H4 (cell line): ENCODE measurements around the gene PTPN22. TPM values are rescaled to one million over a fixed set of nuclear protein-coding genes. Genes with fewer than 3 reads are reported as not detected.
A peak's percentile ranks its signal among the peaks of the same experiment; 100 is the strongest.

Experiments used
- DNase-seq: peaks from one replicate; pipeline ENCODE4 v3.0.0-alpha.2; 2015; ENCODE audit warnings: low spot score
- total RNA-seq: library from RNA; depleted of rRNA; stranded (reverse); fragments of >200 nt; shearing (Covaris generic); gene quantifications from 2 replicates; pipeline ENCODE4 v1.2.3, GENCODE V29; 2014; rRNA removed

Gene PTPN22
- 0.62 and 0.68 TPM in 2 replicates for total RNA-seq

GRCh38 chr1:113871597-113872113, at the start of gene PTPN22:
TSS of gene PTPN22 (minus strand) at chr1:113871712.
- peak; percentile 84 for DNase-seq

DNA sequence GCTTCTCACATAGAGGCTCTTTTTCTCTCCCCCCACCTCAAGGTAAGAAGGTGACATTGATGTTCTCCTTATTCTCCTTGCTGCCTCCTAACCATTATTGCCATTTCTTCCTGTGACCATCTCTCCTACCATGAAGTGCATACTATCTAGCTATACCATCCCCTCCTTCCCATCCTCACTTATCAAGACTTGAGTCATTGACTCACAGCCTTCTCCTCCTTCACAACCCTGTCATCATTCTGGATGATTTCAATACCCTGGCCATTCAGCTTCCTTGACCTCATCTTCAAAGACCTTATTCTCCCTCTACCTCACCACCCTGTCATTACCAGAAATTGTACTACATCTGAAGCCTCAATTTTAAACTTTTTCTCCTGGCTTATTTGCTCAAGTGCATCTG, 46.7 kb upstream of the PTPN22 start:
- no peak for DNase-seq

- no peak for DNase-seq
Measured at GRCh38 chr1:113917400-113918082, 46.0 kb upstream of the PTPN22 start.

DNA sequence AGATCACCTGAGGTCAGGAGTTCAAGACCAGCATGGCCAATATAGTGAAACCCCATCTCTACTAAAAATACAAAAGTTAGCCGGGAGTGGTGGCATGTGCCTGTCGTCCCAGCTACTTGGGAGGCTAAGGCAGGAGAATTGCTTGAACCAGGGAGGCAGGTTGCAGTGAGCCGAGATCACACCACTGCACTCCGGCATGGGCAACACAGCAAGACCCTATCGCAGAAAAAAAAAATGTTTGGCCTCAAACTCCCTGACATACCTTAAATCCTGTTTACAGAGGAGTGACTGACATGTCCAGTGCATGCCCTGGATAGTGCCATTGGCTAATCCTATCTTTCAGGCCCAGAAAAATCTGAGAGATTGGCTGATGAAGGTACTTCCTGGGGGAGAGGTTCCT, 45.5 kb upstream of the PTPN22 start:
- DNase-seq: no peak

- DNase-seq: no peak
Measured at GRCh38 chr1:113913887-113914664, 42.6 kb upstream of the PTPN22 start.

DNA sequence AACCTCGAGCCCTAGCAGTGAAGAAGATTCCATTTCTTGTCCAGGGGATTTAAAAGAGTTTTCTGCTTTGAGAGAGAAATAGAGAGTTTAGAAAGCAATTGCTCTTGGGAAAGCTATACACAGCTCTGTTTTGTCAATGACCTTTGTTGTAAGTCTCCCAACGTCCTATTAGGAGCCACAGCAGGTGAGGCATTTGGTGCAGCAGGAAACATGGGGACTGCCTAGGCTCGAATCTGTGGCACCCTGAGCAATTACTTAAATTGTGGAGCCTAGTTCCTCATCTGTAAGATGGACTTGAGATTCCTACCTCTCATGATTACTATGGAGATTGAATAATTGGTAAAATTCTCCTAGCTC, 41.8 kb upstream of the PTPN22 start:
- no peak for DNase-seq

DNA sequence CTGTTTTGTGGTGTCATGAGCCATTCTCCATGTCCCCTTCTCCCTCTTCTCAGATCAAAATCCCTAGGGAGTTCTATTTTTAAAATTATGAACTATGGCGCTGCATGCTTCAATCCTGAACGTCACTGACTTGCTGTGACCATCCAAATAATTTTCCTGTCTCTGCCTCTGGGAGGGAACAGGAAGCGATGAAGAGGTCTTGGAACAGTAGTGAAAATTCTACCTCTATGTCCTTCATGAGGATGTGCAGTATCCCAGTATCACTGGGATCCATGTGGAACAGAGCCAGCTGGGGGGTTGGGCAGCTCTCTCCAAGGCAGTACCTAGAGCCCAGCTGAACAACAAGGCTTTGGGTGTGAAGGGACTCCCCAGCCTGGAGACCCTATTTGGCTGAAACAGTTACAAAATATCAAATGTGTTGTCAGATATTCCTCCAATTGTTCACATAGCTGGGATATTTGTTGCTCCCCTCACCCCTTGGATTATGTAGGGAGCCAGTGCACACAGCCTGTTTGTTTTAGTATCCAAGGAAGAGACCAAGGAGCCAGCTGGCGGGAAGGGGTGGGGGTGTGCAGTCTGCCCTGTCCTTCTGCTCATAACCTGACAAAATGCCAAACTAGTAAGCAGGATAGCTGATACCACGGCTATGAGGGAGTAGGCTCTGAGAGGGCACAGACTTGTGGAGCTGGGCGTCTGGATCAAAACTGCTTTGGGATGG, 41.2 kb upstream of the PTPN22 start:
- DNase-seq: no peak

DNA sequence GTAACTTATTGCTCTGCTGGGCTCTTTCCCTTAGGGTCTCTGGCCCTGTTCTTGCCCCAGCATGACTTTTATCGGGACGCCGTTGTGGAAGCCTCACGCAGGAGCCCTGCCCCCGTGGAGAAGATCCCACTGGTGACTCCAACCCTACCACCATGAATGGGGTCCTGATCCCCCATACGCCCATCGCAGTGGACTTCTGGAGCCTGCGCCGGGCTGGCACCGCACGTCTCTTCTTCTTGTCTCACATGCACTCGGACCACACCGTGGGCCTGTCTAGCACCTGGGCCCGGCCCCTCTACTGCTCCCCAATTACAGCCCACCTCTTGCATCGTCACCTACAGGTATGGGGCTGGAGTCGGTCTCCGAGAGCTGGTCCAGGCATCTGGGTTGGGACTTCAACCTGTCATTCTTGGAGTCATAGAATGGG, 33.9 kb upstream of the PTPN22 start:
- no peak for DNase-seq

DNA sequence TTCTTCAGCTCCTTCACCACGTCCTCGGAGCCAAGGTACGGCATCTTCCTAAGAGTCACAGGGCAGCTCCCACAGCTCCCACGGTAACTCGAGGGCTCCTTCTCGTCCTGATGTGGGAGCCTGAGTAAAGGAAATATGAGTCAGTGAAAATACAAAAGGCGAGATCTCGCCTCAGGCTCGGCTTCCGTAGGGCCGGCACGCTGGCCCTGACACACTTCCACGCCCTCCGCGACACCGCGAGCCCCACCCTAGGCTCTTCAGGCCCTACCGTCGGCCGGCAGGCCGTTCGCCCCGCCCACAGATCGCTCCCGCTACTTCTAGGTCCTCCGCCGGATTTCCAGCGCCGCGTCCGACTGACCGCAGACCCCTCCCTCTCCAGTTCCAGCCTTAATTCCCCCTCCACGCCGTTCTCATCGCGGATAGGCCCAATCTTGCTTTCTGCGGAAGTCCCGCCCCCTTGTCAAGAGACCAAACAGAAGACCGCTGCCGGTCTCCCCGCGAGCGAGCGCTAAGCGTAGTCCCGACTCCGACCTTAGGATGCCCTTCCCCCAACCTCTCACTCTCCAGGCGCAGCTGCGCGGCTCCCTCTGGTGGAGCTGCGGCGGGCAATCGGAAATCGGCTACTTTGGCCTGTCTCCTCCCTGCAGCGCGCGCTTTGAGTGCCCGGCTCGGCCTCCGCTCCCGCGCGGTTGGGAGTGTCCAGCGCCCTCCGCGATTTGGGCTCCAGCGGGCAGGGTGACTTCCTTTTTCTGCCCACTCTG, 33.3 kb upstream of the PTPN22 start, which contains the start of the genes AP4B1 and DCLRE1B:
Gene AP4B1 (minus strand): TSS at position 126 of the 761 bp plus-strand sequence. CDS start 82 bp downstream, at position 44.
Gene DCLRE1B (plus strand): TSS at position 653 of the 761 bp plus-strand sequence. CDS start 261 bp downstream, outside the sequence.
- DNase-seq: peak; percentile 98

DNA sequence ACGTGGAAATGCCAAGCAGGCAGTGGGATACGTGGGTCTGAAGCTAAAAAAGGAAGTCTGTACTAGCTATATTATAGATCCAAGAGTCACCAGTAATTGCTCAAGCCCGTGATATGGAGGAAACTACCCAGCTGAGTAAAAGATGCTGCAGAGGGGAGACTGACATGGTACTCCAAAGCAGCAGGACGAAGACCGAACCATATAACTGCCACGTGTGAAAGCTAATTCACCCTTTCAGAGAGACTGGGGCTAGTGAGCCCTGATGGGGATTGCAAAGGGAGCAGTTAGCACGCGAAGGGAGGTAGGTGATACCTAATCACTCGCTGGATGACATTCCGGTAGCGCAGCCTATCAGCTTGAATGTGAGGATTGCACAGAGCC, 32.8 kb upstream of the PTPN22 start:
- DNase-seq: no peak

DNA sequence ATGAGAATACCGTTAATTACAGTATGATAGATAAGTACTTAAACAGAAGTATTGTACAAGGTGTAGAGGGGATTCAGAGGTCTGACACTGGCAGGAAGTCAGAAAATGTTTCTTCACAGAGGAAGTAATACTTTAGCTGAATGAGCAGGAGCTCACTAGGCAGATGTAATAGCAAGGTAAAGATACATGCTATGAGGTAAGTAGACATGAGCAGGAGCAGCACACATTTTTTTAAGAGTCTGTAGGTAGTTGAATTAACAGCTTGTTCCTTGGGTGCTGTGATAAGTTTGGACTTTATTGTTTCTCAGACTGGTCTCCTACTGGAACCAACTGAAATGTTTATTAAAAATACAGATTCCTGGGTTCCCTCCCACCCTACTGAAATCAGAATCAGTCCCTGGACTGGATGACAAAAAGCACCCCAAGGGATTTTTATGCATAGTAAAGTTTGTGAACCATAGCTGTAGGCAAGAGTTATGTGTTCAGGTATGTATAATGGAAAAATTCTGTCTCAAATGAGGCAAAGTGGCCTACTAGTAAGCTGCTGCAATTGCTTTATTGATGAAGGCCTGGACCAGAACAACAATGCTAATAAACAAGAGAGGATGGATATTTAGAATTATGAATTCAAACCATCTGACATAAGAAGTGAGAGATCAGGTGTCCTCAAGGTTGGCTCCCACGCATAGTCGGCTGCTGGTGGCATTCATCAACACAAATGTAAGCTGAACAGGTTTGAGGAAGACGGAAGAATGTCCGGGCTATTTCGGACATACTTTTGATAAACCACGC, 32.2 kb upstream of the PTPN22 start:
- no peak for DNase-seq

DNA sequence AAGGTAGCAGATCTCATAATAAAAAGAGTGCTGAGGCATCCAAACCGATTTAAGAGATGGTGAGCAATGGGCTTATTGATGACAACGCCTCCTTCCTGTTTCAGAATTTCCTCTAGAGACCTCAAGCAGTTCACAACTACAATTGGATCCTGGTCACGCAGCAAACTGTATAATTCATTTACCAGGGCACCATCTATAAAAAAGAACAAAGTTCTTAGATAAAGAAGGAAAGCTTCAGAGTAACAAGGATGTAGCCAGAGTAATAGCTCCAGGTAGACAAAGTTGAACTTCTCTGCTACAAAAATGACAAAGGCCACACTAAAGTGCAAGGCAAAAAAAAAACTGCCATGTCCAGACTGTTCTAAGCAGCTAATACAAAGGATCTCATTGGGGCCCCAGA, 29.7 kb upstream of the PTPN22 start:
- no peak for DNase-seq

- no peak for DNase-seq
Measured at GRCh38 chr1:113899111-113899510, 27.6 kb upstream of the PTPN22 start.

GRCh38 chr1:113898241-113898814, 26.8 kb upstream of the PTPN22 start:
- no peak for DNase-seq

GRCh38 chr1:113895961-113896360, 24.4 kb upstream of the PTPN22 start:
- DNase-seq: no peak

DNA sequence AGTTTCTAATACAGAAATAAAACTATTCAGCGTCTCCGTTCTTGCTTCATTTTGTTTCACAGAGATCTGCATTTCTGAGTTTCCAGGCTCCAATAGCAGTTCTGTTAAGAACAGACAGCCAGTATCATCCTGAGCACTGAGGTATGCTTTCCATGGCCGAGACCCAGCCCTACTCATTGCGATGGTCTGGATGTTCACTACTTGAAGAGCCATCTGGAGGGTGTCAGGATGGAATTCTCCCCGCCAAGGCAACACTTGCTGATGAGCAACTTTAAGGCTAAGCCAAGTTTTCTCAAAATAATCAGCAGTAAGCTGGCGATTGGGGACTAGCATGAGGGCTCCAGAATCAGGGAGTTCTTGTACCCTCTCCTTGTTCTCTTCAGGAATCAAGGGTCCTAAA, 23.6 kb upstream of the PTPN22 start:
- no peak for DNase-seq

- DNase-seq: no peak
Measured at GRCh38 chr1:113893267-113893666, 21.8 kb upstream of the PTPN22 start.

- DNase-seq: no peak
Measured at GRCh38 chr1:113891631-113892220, 20.2 kb upstream of the PTPN22 start.

DNA sequence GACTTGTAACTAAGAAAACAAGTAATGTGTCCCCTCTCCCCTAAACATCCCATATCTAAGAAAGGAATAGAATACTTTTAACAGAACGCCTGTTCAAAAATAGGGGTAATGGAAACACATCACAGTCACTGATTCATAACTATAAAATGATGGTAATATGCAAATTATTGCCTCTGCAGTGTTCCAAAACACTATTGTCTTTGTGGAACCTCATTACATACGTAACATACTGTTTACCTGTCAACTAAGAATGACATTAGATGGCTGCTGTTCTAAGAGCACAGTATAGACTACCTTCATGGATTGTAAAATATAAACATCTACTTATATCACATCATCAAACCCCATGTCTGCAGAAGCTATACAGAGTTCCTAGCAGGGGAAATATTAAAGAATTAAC, 19.3 kb upstream of the PTPN22 start:
- DNase-seq: no peak
